MM.1S (cell line): ENCODE data around the gene SYNJ1.
"Not testable (repeated sequence)": the region's sequence is repeated elsewhere in the genome, so short reads cannot be mapped to it uniquely, and the experiment has no call there.

ENCODE experiments used
- DNase-seq: peaks from one replicate; pipeline ENCODE4 v3.0.0-alpha.2; 2015
- H2AFZ ChIP-seq: fragments of 300-600 bp; sonication (generic); 2 replicates; pipeline ENCODE4 v1.6.0; 2016; ENCODE audit warnings: antibody characterized with exemption, low read length
- H3F3A ChIP-seq: fragments of 300-600 bp; sonication (generic); 2 replicates; pipeline ENCODE4 v1.6.1; 2016; ENCODE audit warnings: mild to moderate bottlenecking, antibody characterized with exemption, low read length, moderate library complexity, mixed read lengths; ENCODE audit not compliant: insufficient read depth
- H3K27ac ChIP-seq: fragments of 300-600 bp; sonication (generic); 2 replicates; pipeline ENCODE4 v1.5.1; 2016; ENCODE audit warnings: mild to moderate bottlenecking, low read length
- H3K27me3 ChIP-seq: fragments of 300-600 bp; sonication (generic); replicated peaks from 2 replicates; pipeline ENCODE4 v1.6.0; 2016; ENCODE audit warnings: low read length; ENCODE audit not compliant: insufficient read depth
- H3K36me3 ChIP-seq: fragments of 300-600 bp; sonication (generic); replicated peaks from 2 replicates; pipeline ENCODE4 v1.6.1; 2016; ENCODE audit warnings: mild to moderate bottlenecking, low read length, mixed read lengths; ENCODE audit not compliant: insufficient read depth
- H3K4me1 ChIP-seq: fragments of 300-600 bp; sonication (generic); 2 replicates; pipeline ENCODE4 v1.6.1; 2016; ENCODE audit warnings: low read length, mixed read lengths
- H3K4me2 ChIP-seq: fragments of 300-600 bp; sonication (generic); 2 replicates; pipeline ENCODE4 v1.6.0; 2016; ENCODE audit warnings: low read depth, low read length
- H3K4me3 ChIP-seq: fragments of 300-600 bp; sonication (generic); 2 replicates; pipeline ENCODE4 v1.5.1; 2016; ENCODE audit warnings: low read length, mixed read lengths
- H3K79me2 ChIP-seq: fragments of 300-600 bp; sonication (generic); 2 replicates; pipeline ENCODE4 v1.6.1; 2016; ENCODE audit warnings: mixed run types, low read length, mixed read lengths
- H3K9ac ChIP-seq: fragments of 300-600 bp; sonication (generic); 2 replicates; pipeline ENCODE4 v1.6.1; 2016; ENCODE audit warnings: low read length, mixed read lengths
- H3K9me2 ChIP-seq: fragments of 300-600 bp; sonication (generic); replicated peaks from 2 replicates; pipeline ENCODE4 v1.6.1; 2016; ENCODE audit warnings: mild to moderate bottlenecking, low read length, mixed read lengths; ENCODE audit not compliant: insufficient read depth
- H3K9me3 ChIP-seq: fragments of 300-600 bp; sonication (generic); replicated peaks from 2 replicates; pipeline ENCODE4 v1.6.1; 2016; ENCODE audit warnings: mild to moderate bottlenecking, low read length, mixed read lengths; ENCODE audit not compliant: insufficient read depth
- H4K20me1 ChIP-seq: fragments of 300-600 bp; sonication (generic); 2 replicates; pipeline ENCODE4 v1.6.1; 2016; ENCODE audit warnings: mild to moderate bottlenecking, low read length, moderate library complexity, mixed read lengths; ENCODE audit not compliant: insufficient read depth
- CTCF ChIP-seq: fragments of 300-600 bp; sonication (generic); IDR thresholded peaks from 2 replicates; pipeline ENCODE4 v1.5.1; 2016; ENCODE audit warnings: antibody characterized with exemption, low read length, mixed read lengths
- EZH2 ChIP-seq: fragments of 300-600 bp; sonication (generic); optimal IDR thresholded peaks from 2 replicates; pipeline ENCODE3; 2017; ENCODE audit warnings: low read depth, mild to moderate bottlenecking, antibody characterized with exemption, low read length, mixed read lengths
- EZH2phosphoT487 ChIP-seq: fragments of 300-600 bp; sonication (generic); IDR thresholded peaks from 2 replicates; pipeline ENCODE4 v1.6.1; 2018; ENCODE audit warnings: antibody characterized with exemption, low read length

The SYNJ1 gene

GRCh38 chr21:32742396-32742795 lies 14.6 kb upstream of the SYNJ1 start:
- Histone ChIP-seq H3K27ac (peak overlapping the region; percentile 48; the same call in 1 of the 2 replicates), H3K79me2 (peaks cover 22% of the 10 kb centered on the region), H3K4me1 (peaks cover 15% of the 10 kb centered on the region), H3K36me3 (peaks cover 22% of the 10 kb centered on the region; the same call in 1 of the 2 replicates), H4K20me1 (0 out of 2 replicates have a peak, but pooled peaks cover 3% of the 10 kb centered on the region), H3K9me2 (no peaks in the 10 kb centered on the region), H3K9me3 (no peaks in the 10 kb centered on the region), H3K27me3 (no peaks in the 10 kb centered on the region), H2AFZ (no peak overlapping the region), H3K9ac (no peak overlapping the region), H3K4me2 (no peak overlapping the region), H3F3A (peaks cover 7% of the 10 kb centered on the region; the same call in 1 of the 2 replicates), H3K4me3 (no peak overlapping the region)
- peak; percentile 19 for DNase-seq
- TF ChIP-seq EZH2phosphoT487 (no peak), EZH2 (no peak), CTCF (no peak)

GRCh38 chr21:32741336-32741735 lies 13.5 kb upstream of the SYNJ1 start:
- Histone ChIP-seq H3K4me3 (no peak overlapping the region), H3K9ac (no peak overlapping the region), H3K4me2 (no peak overlapping the region), H3F3A (peaks cover 7% of the 10 kb centered on the region; the same call in 1 of the 2 replicates), H4K20me1 (0 out of 2 replicates have a peak, but pooled peaks cover 3% of the 10 kb centered on the region), H3K27ac (no peak overlapping the region), H3K36me3 (peaks cover 21% of the 10 kb centered on the region; the same call in 1 of the 2 replicates), H3K79me2 (peaks cover 12% of the 10 kb centered on the region; the same call in 1 of the 2 replicates), H3K9me2 (no peaks in the 10 kb centered on the region), H3K27me3 (no peaks in the 10 kb centered on the region), H3K4me1 (peaks cover 12% of the 10 kb centered on the region), H2AFZ (no peak overlapping the region), H3K9me3 (no peaks in the 10 kb centered on the region)
- no peak for DNase-seq
- no peak for TF ChIP-seq EZH2
- no peak for TF ChIP-seq EZH2phosphoT487
- TF ChIP-seq CTCF = no peak

GRCh38 chr21:32739946-32740345 lies 12.1 kb upstream of the SYNJ1 start:
- DNase-seq = no peak
- H4K20me1 ChIP-seq = 0 out of 2 replicates have a peak, but pooled peaks cover 3% of the 10 kb centered on the region
- H3K27ac ChIP-seq = no peak overlapping the region
- TF ChIP-seq EZH2 (no peak), EZH2phosphoT487 (no peak), CTCF (no peak)
- H3K9me2 ChIP-seq = no peaks in the 10 kb centered on the region
- no peak overlapping the region for H2AFZ ChIP-seq
- no peak overlapping the region for H3K4me2 ChIP-seq
- peaks cover 7% of the 10 kb centered on the region; the same call in 1 of the 2 replicates for H3F3A ChIP-seq
- H3K9me3 ChIP-seq = no peaks in the 10 kb centered on the region
- no peak overlapping the region for H3K4me3 ChIP-seq
- peaks cover 12% of the 10 kb centered on the region for H3K4me1 ChIP-seq
- peaks cover 29% of the 10 kb centered on the region; the same call in 1 of the 2 replicates for H3K36me3 ChIP-seq
- no peak overlapping the region for H3K9ac ChIP-seq
- H3K79me2 ChIP-seq = 0 out of 2 replicates have a peak, but pooled peaks cover 3% of the 10 kb centered on the region
- no peaks in the 10 kb centered on the region for H3K27me3 ChIP-seq

- DNase-seq, H2AFZ ChIP-seq, H3K79me2 ChIP-seq, H3K4me2 ChIP-seq, H4K20me1 ChIP-seq, H3K4me1 ChIP-seq, H3K4me3 ChIP-seq, H3K9me3 ChIP-seq, H3K9ac ChIP-seq, H3K27me3 ChIP-seq, H3K27ac ChIP-seq, H3K9me2 ChIP-seq: not testable (repeated sequence)
- Histone ChIP-seq H3F3A (peaks cover 11% of the 10 kb centered on the region; the same call in 1 of the 2 replicates), H3K36me3 (peaks cover 21% of the 10 kb centered on the region; the same call in 1 of the 2 replicates)
Measured at GRCh38 chr21:32736083-32736482, 8.3 kb upstream of the SYNJ1 start.
